Right renal cortex interstitium (tissue), 3 donors: ENCODE measurements around the gene BACH2. TPM values are rescaled to one million over a fixed set of nuclear protein-coding genes. Genes with fewer than 3 reads are reported as not detected.

ENCODE experiments used
- DNase-seq, 3 donors: peaks; one replicate each; pipeline ENCODE4 v3.0.0-alpha.2; 2013; ENCODE audit warnings: low read depth in 3 of 3, low spot score in 2 of 3
- polyA plus RNA-seq, 3 donors: library from polyadenylated mRNA; unstranded; fragments of 120-200 nt; gene quantifications; one replicate each; pipeline ENCODE4 v1.2.1, GENCODE V29; 2013; ENCODE audit not compliant: insufficient read length in 3 of 3

BACH2 gene
- polyA plus RNA-seq, 3 donors, result 9.1 to 11.3 (median 10.0) TPM

DNA sequence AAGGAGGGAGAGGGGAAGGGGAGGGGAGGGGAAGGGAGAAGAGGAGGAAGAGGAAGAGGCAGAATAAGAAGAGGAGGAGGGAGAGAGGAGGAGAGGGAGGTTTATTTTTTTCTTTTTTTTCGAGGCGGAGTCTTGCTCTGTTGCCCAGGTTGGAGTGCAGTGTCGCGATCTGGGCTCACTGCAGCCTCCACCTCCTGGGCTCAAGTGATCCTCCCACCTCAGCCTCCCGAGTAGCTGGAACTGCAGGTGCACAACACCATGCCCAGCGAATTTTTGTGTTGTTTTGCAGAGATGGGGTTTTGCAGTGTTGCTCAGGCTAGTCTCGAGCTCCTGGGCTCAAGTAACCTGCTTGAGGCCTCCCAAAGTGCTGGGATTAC, 408.5 kb downstream of the BACH2 start:
- DNase-seq, result no peak

DNA sequence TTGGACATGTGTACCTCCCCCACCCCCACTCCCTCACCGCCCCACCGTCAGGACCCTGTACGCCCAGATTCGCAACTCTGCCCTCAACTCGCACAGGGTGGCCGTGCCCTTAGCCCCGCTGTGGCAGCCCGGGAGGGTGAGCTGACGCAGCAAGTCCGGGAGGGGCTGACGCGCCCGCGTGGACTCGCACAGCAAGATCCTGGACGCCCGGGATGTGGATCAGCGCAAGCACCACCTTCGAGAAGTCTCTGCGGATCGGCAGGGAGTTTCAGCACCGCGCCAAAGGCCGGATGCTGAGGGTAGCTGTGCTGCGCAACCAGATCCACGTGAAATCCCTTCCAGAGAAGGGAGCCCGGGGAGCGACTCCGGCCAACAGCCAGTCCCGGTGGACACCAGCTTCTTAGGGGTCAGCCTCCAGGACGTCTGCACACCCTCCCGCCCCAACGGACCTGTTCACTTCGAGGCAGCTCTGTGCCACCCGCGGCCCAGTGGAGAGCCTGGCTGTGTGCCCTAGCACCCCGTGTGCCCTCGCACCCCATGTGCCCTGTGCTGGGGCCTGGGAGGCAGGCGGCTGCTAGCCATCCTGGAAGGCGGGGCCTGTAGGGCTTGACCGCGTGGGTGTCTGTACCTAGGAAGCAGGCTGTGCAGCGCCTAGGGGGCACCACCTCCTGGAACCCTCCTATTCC, 409.0 kb downstream of the BACH2 start:
- DNase-seq, result no peak

GRCh38 chr6:89886378-89887120, 410.1 kb downstream of the BACH2 start:
- no peak for DNase-seq
